Effector memory CD8-positive, alpha-beta T cell (primary cell): ENCODE data around the gene PDZD2.
A peak's percentile ranks its signal among the peaks of the same experiment; 100 is the strongest.
"Not testable (repeated sequence)": the region's sequence is repeated elsewhere in the genome, so short reads cannot be mapped to it uniquely, and the experiment has no call there.

Experiments used
- ATAC-seq: fragments of 150-1000 bp; cut with Tn5 transposase; replicated peaks from 2 replicates; pipeline ENCODE4 v1.10.0; 2021; ENCODE audit warnings: mild to moderate bottlenecking, moderate library complexity
- DNase-seq, 3 experiments: peaks; one replicate each; pipeline ENCODE4 v3.0.0; 2021
- H3K27ac Mint-ChIP-seq, 2 donors: one replicate each; pipeline ENCODE4 v1.8.0; 2022; ENCODE audit warnings: mild to moderate bottlenecking in 2 of 2, mixed read lengths in 2 of 2, moderate library complexity in 2 of 2
- H3K27me3 Mint-ChIP-seq, 2 donors: one replicate each; pipeline ENCODE4 v1.8.0; 2022; ENCODE audit warnings: mixed read lengths in 2 of 2
- H3K36me3 Mint-ChIP-seq: one replicate; pipeline ENCODE4 v1.8.0; 2022; ENCODE audit warnings: mild to moderate bottlenecking, moderate library complexity, mixed read lengths; ENCODE audit not compliant: insufficient read depth
- H3K4me1 Mint-ChIP-seq, 2 donors: one replicate each; pipeline ENCODE4 v1.8.0; 2022; ENCODE audit warnings: low read depth in 2 of 2, mixed read lengths in 2 of 2
- H3K4me3 Mint-ChIP-seq, 2 donors: one replicate each; pipeline ENCODE4 v1.8.0; 2022; ENCODE audit warnings: mild to moderate bottlenecking in 2 of 2, mixed read lengths in 2 of 2, moderate library complexity in 2 of 2
- H3K9me3 Mint-ChIP-seq, 2 donors: one replicate each; pipeline ENCODE4 v1.8.0; 2022; ENCODE audit warnings: mixed read lengths in 2 of 2
- total RNA-seq, 9 experiments: gene quantifications; one replicate each; lab custom pipeline; 2026; lab: John Stamatoyannopoulos, UW

Gene PDZD2
- 0.18 to 0.74 (median 0.50) reads per million in 9 experiments for total RNA-seq

GRCh38 chr5:31638748-31639418 is at the start of gene PDZD2:
Gene PDZD2, plus strand, starts transcription at chr5:31639131.
- Mint-ChIP-seq H3K36me3 (no peaks in the 10 kb centered on the region), H3K27me3 (peaks cover 25 to 33% of the 10 kb centered on the region in 2 donors), H3K4me3 (peak within 1 kb of the TSS; percentile 83 to 87), H3K9me3 (no peaks in the 10 kb centered on the region), H3K27ac (peak within 1 kb of the TSS in 1 of 2 donors; percentile 78), H3K4me1 (peaks cover 8 to 11% of the 10 kb centered on the region in 2 donors)
- DNase-seq, result peak; percentile 41 to 61 (median 53)
- peak; percentile 77 for ATAC-seq

- Mint-ChIP-seq H3K4me1 (no peaks in the 10 kb centered on the region), H3K9me3 (peaks cover 0 to 1% of the 10 kb centered on the region in 2 donors), H3K36me3 (no peaks in the 10 kb centered on the region), H3K27me3 (peaks cover 10 to 24% of the 10 kb centered on the region in 2 donors), H3K4me3 (no peak overlapping the region), H3K27ac (no peak overlapping the region)
- no peak for ATAC-seq
- no peak for DNase-seq
Observed at GRCh38 chr5:31593665-31594064, 45.3 kb upstream of the PDZD2 start.

- Mint-ChIP-seq H3K27ac (no peak overlapping the region), H3K36me3 (no peaks in the 10 kb centered on the region), H3K27me3 (peaks cover 10 to 23% of the 10 kb centered on the region in 2 donors), H3K9me3 (peaks cover 0 to 1% of the 10 kb centered on the region in 2 donors), H3K4me3 (no peak overlapping the region), H3K4me1 (no peaks in the 10 kb centered on the region)
- no peak for ATAC-seq
- no peak for DNase-seq
Observed at GRCh38 chr5:31596354-31596753, 42.6 kb upstream of the PDZD2 start.

- Mint-ChIP-seq H3K9me3 (no peaks in the 10 kb centered on the region), H3K36me3 (no peaks in the 10 kb centered on the region), H3K4me3 (no peak overlapping the region), H3K27ac (no peak overlapping the region), H3K4me1 (no peaks in the 10 kb centered on the region), H3K27me3 (peaks cover 22 to 24% of the 10 kb centered on the region in 2 donors)
- DNase-seq (no peak), ATAC-seq (no peak)
Observed at GRCh38 chr5:31598640-31599611, 40.0 kb upstream of the PDZD2 start.

GRCh38 chr5:31602305-31602704 is 36.6 kb upstream of the PDZD2 start:
- not testable (repeated sequence) for H3K4me1 Mint-ChIP-seq, H3K9me3 Mint-ChIP-seq, DNase-seq, ATAC-seq, H3K4me3 Mint-ChIP-seq, H3K36me3 Mint-ChIP-seq, H3K27ac Mint-ChIP-seq
- peaks cover 20% of the 10 kb centered on the region in 2 donors for H3K27me3 Mint-ChIP-seq

GRCh38 chr5:31604240-31604639 is 34.7 kb upstream of the PDZD2 start:
- H3K27me3 Mint-ChIP-seq, result peaks cover 13 to 14% of the 10 kb centered on the region in 2 donors
- no peaks in the 10 kb centered on the region for H3K36me3 Mint-ChIP-seq
- H3K9me3 Mint-ChIP-seq, result no peaks in the 10 kb centered on the region
- ATAC-seq (no peak), DNase-seq (no peak)
- no peaks in the 10 kb centered on the region for H3K4me1 Mint-ChIP-seq
- H3K4me3 Mint-ChIP-seq, result no peak overlapping the region
- no peak overlapping the region for H3K27ac Mint-ChIP-seq

- H3K27ac Mint-ChIP-seq, result no peak overlapping the region
- H3K9me3 Mint-ChIP-seq, result no peaks in the 10 kb centered on the region
- peaks cover 13 to 14% of the 10 kb centered on the region in 2 donors for H3K27me3 Mint-ChIP-seq
- DNase-seq, result no peak
- H3K36me3 Mint-ChIP-seq, result no peaks in the 10 kb centered on the region
- H3K4me3 Mint-ChIP-seq, result no peak overlapping the region
- ATAC-seq, result no peak
- H3K4me1 Mint-ChIP-seq, result no peaks in the 10 kb centered on the region
Observed at GRCh38 chr5:31604644-31605043, 34.3 kb upstream of the PDZD2 start.

- Mint-ChIP-seq H3K27me3 (peaks cover 13% of the 10 kb centered on the region in 2 donors), H3K27ac (no peak overlapping the region), H3K4me1 (no peaks in the 10 kb centered on the region), H3K9me3 (no peaks in the 10 kb centered on the region), H3K4me3 (no peak overlapping the region), H3K36me3 (no peaks in the 10 kb centered on the region)
- ATAC-seq, result no peak
- no peak for DNase-seq
Observed at GRCh38 chr5:31605920-31606319, 33.0 kb upstream of the PDZD2 start.

GRCh38 chr5:31607546-31607945 is 31.4 kb upstream of the PDZD2 start:
- Mint-ChIP-seq H3K4me1 (no peaks in the 10 kb centered on the region), H3K36me3 (no peaks in the 10 kb centered on the region), H3K27ac (no peak overlapping the region), H3K4me3 (no peak overlapping the region), H3K27me3 (peaks cover 0 to 11% of the 10 kb centered on the region in 2 donors), H3K9me3 (no peaks in the 10 kb centered on the region)
- DNase-seq (no peak), ATAC-seq (no peak)

GRCh38 chr5:31611002-31611401 is 27.9 kb upstream of the PDZD2 start:
- no peaks in the 10 kb centered on the region for H3K36me3 Mint-ChIP-seq
- DNase-seq, result no peak
- no peak overlapping the region for H3K4me3 Mint-ChIP-seq
- ATAC-seq, result no peak
- no peak overlapping the region for H3K27ac Mint-ChIP-seq
- H3K9me3 Mint-ChIP-seq, result no peaks in the 10 kb centered on the region
- H3K27me3 Mint-ChIP-seq, result peaks cover 6 to 7% of the 10 kb centered on the region in 2 donors
- H3K4me1 Mint-ChIP-seq, result no peaks in the 10 kb centered on the region

- ATAC-seq, result no peak
- H3K36me3 Mint-ChIP-seq, result no peaks in the 10 kb centered on the region
- H3K4me1 Mint-ChIP-seq, result peaks cover 0 to 5% of the 10 kb centered on the region in 2 donors
- peaks cover 19 to 27% of the 10 kb centered on the region in 2 donors for H3K27me3 Mint-ChIP-seq
- H3K4me3 Mint-ChIP-seq, result no peak overlapping the region
- H3K27ac Mint-ChIP-seq, result no peak overlapping the region
- H3K9me3 Mint-ChIP-seq, result no peaks in the 10 kb centered on the region
- no peak for DNase-seq
Observed at GRCh38 chr5:31613651-31614050, 25.3 kb upstream of the PDZD2 start.

GRCh38 chr5:31614151-31615020 is 24.5 kb upstream of the PDZD2 start:
- Mint-ChIP-seq H3K9me3 (no peaks in the 10 kb centered on the region), H3K27ac (no peak overlapping the region), H3K36me3 (no peaks in the 10 kb centered on the region), H3K27me3 (peaks cover 23 to 34% of the 10 kb centered on the region in 2 donors), H3K4me3 (no peak overlapping the region), H3K4me1 (peaks cover 0 to 5% of the 10 kb centered on the region in 2 donors)
- ATAC-seq (no peak), DNase-seq (no peak)

GRCh38 chr5:31617867-31618266 is 21.1 kb upstream of the PDZD2 start:
- Mint-ChIP-seq H3K4me3 (no peak overlapping the region), H3K27me3 (peaks cover 32 to 45% of the 10 kb centered on the region in 2 donors), H3K27ac (no peak overlapping the region), H3K36me3 (no peaks in the 10 kb centered on the region), H3K9me3 (no peaks in the 10 kb centered on the region), H3K4me1 (peaks cover 0 to 5% of the 10 kb centered on the region in 2 donors)
- ATAC-seq (peak; percentile 57), DNase-seq (no peak)
